Measurements from ENCODE around the gene DNAJB12.
"Not testable (repeated sequence)": the region's sequence is repeated elsewhere in the genome, so short reads cannot be mapped to it uniquely, and the experiment has no call there.

Gene DNAJB12

GRCh38 chr10:72353028-72353964, 1.4 kb downstream of the DNAJB12 start:
- DNase-seq: no peak

DNA sequence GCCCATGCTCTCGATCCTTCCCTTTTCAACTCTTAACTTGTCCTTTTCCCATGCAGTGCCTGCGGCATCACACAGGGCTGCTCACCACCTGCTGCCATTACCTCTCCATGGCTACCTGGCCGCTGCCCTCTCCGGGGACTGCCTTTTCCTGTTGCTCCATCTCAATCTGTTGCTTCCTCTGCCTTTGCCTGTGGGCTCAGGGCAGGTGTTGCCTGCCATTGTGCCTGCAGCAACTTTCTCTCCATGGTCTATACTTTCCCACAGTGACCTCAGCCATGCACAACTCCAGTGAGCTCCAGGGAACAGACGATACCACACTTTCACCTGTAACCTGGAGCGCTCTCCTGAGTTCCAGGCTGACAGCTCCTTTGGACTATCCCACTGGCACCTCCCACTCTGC, 3.2 kb downstream of the DNAJB12 start:
- no peak for DNase-seq

- no peak for DNase-seq
Measured at GRCh38 chr10:72349438-72349837, 5.3 kb downstream of the DNAJB12 start.

GRCh38 chr10:72348282-72348681, 6.4 kb downstream of the DNAJB12 start:
- no peak for DNase-seq

DNA sequence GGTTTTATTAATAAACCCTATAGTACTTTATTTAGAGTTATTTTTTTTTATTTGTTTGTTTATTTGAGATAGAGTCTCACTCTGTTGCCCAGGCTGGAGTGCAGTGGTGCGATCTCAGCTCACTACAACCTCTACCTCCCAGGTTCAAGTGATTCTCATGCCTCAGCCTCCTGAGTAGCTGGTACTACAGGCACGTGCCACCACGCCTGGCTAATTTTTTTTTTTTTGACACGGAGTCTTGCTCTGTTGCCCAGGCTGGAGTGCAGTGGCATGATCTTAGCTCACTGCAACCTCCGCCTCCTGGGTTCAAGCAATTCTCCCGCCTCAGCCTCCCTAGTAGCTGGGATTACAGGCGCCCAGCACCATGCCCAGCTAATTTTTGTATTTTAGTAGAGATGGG, 8.6 kb downstream of the DNAJB12 start:
- DNase-seq: not testable (repeated sequence)

GRCh38 chr10:72344932-72345331, 9.8 kb downstream of the DNAJB12 start:
- DNase-seq: no peak

DNA sequence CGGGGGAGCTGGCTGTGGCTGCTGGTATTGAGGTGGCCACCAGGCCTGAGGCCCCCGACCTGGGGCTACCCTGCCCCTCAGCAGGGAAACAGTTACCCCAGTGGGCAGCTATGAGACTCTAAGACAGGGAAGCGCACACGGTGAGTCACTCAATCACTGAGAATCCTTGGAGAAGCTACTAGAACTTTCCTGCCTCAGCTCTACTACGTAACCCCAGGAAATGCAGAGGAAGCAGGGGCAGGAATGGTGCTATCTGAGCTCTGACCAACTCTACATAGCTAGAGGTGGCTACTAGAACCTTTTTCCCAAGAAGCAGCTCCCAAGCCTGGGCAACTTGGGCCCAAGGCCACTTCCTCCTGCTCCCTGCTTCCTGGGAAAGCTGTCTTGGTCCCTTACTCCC, 11.8 kb downstream of the DNAJB12 start:
- DNase-seq: no peak

DNA sequence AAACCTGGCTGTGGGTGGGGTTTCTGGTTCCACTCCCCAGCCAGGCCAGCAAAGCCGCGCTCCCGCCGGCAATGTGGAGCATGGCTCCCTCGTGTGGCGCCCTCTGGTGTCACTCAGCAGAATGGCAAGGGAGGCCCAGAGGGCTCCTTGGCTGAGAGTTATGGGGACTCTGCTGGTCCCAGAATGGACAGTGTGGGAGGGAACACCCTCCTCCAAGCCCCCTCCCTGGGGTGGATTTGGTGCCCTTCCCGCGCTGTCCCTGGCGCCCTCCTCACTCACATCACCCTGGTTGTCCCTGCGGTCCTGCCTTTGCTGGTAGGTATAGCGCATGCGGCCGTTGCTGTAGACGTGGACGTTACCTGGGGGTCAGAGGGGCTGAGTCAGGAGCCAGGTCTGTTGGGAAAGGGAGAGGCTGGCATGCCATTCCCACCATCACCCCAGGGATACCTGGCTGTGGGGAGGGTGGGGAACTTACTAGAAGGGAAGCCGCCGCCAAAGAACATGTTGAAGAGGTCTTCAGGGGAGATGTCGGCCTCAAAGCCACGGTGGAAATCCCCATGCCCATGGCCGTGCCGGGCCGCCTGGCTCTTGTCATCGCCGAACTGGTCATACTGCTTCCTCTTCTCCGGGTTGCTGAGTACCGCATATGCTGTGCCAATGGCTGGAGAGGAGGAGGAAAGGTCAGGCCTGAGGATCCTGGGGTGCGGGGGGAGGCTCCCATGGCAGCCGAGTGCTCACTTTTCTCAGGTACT, 14.0 kb downstream of the DNAJB12 start:
- no peak for DNase-seq

DNA sequence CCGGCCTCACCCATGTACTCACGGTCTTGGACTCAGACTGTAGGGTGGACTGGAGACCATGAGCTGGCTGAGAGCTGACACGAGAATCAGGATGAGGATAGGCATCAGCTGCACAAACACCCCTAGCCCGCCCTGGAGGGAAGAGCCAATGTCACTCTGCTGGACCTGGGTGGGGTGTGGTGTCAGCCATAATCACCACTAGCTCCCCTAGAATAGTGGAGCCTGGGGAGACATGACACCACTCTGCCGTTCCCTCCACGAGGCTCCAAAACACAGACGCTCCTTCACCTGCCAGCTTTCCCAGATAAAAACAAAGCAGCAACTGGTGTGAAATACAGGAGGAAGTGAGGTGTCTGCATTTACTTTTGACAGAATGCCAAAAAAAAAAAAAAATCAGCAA, 16.5 kb downstream of the DNAJB12 start:
- no peak for DNase-seq

- no peak for DNase-seq
Measured at GRCh38 chr10:72337722-72338121, 17.0 kb downstream of the DNAJB12 start.

- DNase-seq: peak; percentile 9
Measured at GRCh38 chr10:72337039-72337629, 17.6 kb downstream of the DNAJB12 start.

- no peak for DNase-seq
Measured at GRCh38 chr10:72336259-72337038, 18.3 kb downstream of the DNAJB12 start.

DNA sequence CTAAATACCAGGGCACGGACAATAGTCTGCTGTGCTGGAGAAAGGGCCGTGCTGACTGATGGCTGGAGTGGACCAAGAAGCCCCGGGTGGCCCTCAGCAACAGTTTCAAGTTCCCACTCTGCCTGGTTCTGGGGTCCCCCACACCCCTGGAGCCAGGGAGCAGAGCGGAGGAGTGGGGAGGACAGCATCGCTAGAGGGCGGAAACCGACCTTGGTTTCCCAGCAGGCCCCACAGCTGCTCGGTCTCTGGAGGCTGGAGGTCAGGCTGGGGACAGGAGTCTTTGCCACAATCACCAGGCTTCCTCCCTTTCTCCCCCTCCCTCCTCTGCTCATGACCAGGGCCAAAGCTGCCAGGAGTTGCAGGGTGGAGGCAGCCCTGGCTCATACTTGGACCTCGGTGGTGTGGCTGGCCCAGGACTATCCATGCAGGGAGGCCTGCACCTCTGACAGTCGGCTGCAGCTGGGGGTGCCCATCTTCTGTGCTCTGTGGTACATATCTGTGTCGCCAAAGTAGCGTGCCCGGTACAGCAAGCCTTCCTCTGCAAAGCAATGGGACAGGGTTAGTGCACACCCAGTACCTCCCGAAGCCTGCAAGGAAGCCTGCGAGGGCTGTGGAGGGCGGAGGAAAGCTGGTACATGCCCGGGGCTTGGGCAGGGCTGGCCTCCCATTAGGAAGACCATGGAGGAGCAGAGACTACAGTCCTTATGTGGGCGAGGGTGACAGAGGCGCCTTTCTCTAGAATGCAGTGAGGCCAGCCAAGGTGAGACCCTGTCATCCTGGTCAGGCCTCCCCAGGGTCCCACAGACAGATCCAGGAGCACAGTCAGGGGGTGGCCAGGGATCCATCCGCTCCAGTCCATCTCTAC, 19.1 kb downstream of the DNAJB12 start:
- no peak for DNase-seq

DNA sequence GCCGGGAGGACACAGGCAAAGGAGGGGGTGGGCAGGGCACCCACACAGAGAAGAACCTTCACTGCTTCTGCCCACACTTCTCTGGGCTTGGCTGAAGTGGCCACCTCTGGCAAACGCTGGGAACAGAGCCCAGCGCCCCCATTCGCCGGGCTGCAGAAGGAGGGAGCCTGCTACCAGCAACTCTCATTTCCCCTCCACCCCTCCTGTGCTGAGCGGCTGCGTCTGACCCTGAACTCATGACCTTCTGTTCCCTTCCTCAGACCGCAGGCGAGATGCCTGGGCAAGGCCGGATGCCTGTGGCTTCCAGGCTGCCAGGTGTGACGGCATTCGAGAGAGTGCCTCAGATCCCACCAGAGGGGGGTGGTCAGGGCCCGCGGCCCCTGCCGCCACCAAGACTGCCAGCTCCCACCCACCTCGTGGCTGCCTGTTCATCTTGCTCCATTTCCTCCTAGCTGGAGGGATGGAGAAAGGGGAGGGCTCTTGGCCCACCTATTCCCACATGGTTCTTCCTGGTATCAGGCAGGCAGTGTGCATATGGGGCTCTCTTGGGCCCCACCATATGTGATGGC, 19.8 kb downstream of the DNAJB12 start:
- DNase-seq: no peak

- peak; percentile 78 for DNase-seq
Measured at GRCh38 chr10:72334196-72334824, 20.4 kb downstream of the DNAJB12 start.

DNA sequence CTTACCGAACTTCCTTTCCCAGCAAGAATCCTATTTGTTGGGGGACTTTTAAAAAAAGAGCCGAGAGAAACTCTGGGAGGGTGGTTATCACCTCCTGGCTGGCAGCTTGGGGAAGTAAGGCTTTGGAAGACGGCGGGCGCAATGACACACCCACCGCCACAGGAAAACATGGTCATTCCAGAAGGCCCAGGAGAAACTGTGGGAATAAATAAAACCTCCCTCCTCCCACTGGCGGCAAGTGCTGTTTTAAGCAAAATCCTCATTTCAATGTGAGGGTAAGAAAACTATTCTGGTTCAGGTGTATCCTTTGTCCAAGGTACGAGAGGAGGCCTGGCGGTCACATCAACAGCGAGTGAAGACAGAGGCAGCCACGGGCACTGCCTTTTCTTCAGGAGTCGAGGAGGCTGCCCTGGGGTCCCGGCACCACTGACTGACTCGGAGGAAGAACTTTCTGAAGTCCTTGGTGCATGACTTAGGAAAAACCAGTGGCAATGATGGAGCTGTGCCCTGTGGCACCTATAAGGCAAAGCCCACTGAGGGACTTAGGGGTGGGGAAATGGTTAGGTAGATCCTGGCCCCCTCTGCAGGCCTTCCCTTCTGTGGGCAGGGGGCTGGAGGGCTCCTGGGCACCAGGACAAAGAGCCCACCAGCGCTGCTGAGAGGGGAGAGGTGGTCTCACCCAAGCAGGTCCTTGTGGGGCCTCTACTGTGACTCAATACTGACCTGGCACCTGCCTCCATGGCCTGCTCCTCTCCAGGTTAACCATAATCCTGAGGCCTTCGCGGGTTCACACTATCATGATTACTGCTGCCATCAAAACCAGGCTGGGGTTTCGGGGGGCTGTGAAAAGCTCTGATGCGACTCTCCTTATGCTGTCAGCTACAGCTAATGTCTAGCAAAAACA, 21.4 kb downstream of the DNAJB12 start:
- no peak for DNase-seq

- DNase-seq: no peak
Measured at GRCh38 chr10:72332423-72333111, 22.2 kb downstream of the DNAJB12 start.

GRCh38 chr10:72331575-72332422, 22.9 kb downstream of the DNAJB12 start:
- DNase-seq: peak; percentile 86

Measured in NCI-H526 treated with DMSO at 0.1 percent for 48 hours (cell line).